HepG2 (cell line): ENCODE measurements around the gene STC2. TPM values are rescaled to one million over a fixed set of nuclear protein-coding genes. Genes with fewer than 3 reads are reported as not detected.
A peak's percentile ranks its signal among the peaks of the same experiment; 100 is the strongest.

Experiments
- BRF2 ChIP-seq: sonication (generic); formaldehyde crosslinking; IDR thresholded peaks from 2 replicates; pipeline ENCODE4 v1.8.1; 2022; ENCODE audit warnings: mild to moderate bottlenecking, missing genetic modification reagents
- CERS6 ChIP-seq: sonication (generic); formaldehyde crosslinking; IDR thresholded peaks from 2 replicates; pipeline ENCODE4 v1.5.0; 2020; ENCODE audit warnings: missing genetic modification reagents
- FOXO1 ChIP-seq: sonication (generic); formaldehyde crosslinking; IDR thresholded peaks from 2 replicates; pipeline ENCODE4 v1.4.0; 2020; ENCODE audit warnings: missing genetic modification reagents
- KDM4B ChIP-seq: sonication (generic); formaldehyde crosslinking; IDR thresholded peaks from 2 replicates; pipeline ENCODE4 v1.4.0; 2020; ENCODE audit warnings: missing genetic modification reagents
- NFIC ChIP-seq: IDR thresholded peaks from 2 replicates; pipeline ENCODE4 v1.6.1; 2012; ENCODE audit warnings: mild to moderate bottlenecking, low read length, inconsistent platforms
- ONECUT2 ChIP-seq: sonication (generic); formaldehyde crosslinking; IDR thresholded peaks from 2 replicates; pipeline ENCODE4 v1.4.0; 2020; ENCODE audit warnings: missing genetic modification reagents
- PBX3 ChIP-seq: sonication (generic); formaldehyde crosslinking; IDR thresholded peaks from 2 replicates; pipeline ENCODE4 v1.8.1; 2023; ENCODE audit warnings: missing genetic modification reagents, inconsistent platforms, borderline replicate concordance
- REPIN1 ChIP-seq: sonication (generic); formaldehyde crosslinking; IDR thresholded peaks from 2 replicates; pipeline ENCODE4 v1.8.0; 2022; ENCODE audit warnings: missing genetic modification reagents, low read depth, mild to moderate bottlenecking, borderline replicate concordance
- RORA ChIP-seq: sonication (generic); formaldehyde crosslinking; IDR thresholded peaks from 2 replicates; pipeline ENCODE4 v1.5.0; 2020; ENCODE audit warnings: mild to moderate bottlenecking, missing genetic modification reagents, moderate library complexity
- RXRB ChIP-seq: IDR thresholded peaks from 2 replicates; pipeline ENCODE4 v1.6.1; 2016; ENCODE audit warnings: borderline replicate concordance, missing genetic modification reagents, missing compliant biosample characterization
- STAT5B ChIP-seq: sonication (generic); formaldehyde crosslinking; IDR thresholded peaks from 2 replicates; pipeline ENCODE4 v1.4.0; 2020; ENCODE audit warnings: missing genetic modification reagents
- ZBTB1 ChIP-seq: sonication (generic); formaldehyde crosslinking; IDR thresholded peaks from 2 replicates; pipeline ENCODE4 v1.4.0; 2020; ENCODE audit warnings: missing genetic modification reagents, borderline replicate concordance
- ZBTB2 ChIP-seq: sonication (generic); formaldehyde crosslinking; IDR thresholded peaks from 2 replicates; pipeline ENCODE4 v1.8.0; 2022; ENCODE audit warnings: low read depth, missing genetic modification reagents
- ZNF264 ChIP-seq: sonication (generic); formaldehyde crosslinking; IDR thresholded peaks from 2 replicates; pipeline ENCODE4 v1.4.0; 2020; ENCODE audit warnings: missing genetic modification reagents
- ZNF296 ChIP-seq: sonication (generic); formaldehyde crosslinking; conservative IDR thresholded peaks from 2 replicates; pipeline ENCODE4 v1.5.0; 2020; ENCODE audit warnings: mild to moderate bottlenecking, missing genetic modification reagents
- ZNF362 ChIP-seq: sonication (generic); formaldehyde crosslinking; IDR thresholded peaks from 2 replicates; pipeline ENCODE4 v1.4.0; 2020; ENCODE audit warnings: missing genetic modification reagents, mild to moderate bottlenecking, borderline replicate concordance
- ZNF672 ChIP-seq: sonication (generic); formaldehyde crosslinking; IDR thresholded peaks from 2 replicates; pipeline ENCODE4 v1.8.1; 2022; ENCODE audit warnings: missing genetic modification reagents
- polyA plus RNA-seq, 8 experiments: library from polyadenylated mRNA; depleted of rRNA in 3 of 8; stranded (reverse) in 7 of 8; unstranded in 1 of 8; fragments of >200 nt; fragmentation: Illumina TruSeq in 4 of 8; extraction: Trizol in 4 of 8; gene quantifications; 2 replicates each; pipeline versions ENCODE4 v1.2.1 to v1.2.3, GENCODE V29; 2011 to 2016; ENCODE audit warnings: low read depth in 4 of 8, missing spikeins in 1 of 8, mixed read lengths in 1 of 8; ENCODE audit not compliant: insufficient read depth in 1 of 8
- total RNA-seq, 5 experiments: library from RNA; depleted of rRNA; stranded (reverse); fragments of >200 nt; fragmentation: Illumina TruSeq; extraction: Trizol; gene quantifications; 2 replicates each; pipeline ENCODE4 v1.2.3, GENCODE V29; 2016; ENCODE audit warnings: low read depth in 1 of 5
- TF ChIP-seq, protein P1 (sequence below): sonication (generic); formaldehyde crosslinking; IDR thresholded peaks from 2 replicates; pipeline ENCODE4 v1.4.0; 2020; ENCODE audit warnings: missing genetic modification reagents; ENCODE audit errors: not compliant biosample characterization
- TF ChIP-seq, protein P2 (sequence below): sonication (generic); formaldehyde crosslinking; IDR thresholded peaks from 2 replicates; pipeline ENCODE4 v1.4.0; 2020; ENCODE audit warnings: mild to moderate bottlenecking, missing genetic modification reagents

STC2 gene
- total and polyA plus RNA-seq, 2 of the 13 experiments (the other 11 are each of a cell fraction or from before 2014, with no cell fraction given), result 27.1 to 69.2 TPM

- no peak for TF ChIP-seq PBX3 (CRISPR knock-in tag)
- peak; percentile 45 for TF ChIP-seq RXRB (CRISPR knock-in tag)
- TF ChIP-seq ZNF362, result no peak
- TF ChIP-seq, protein P1, sequence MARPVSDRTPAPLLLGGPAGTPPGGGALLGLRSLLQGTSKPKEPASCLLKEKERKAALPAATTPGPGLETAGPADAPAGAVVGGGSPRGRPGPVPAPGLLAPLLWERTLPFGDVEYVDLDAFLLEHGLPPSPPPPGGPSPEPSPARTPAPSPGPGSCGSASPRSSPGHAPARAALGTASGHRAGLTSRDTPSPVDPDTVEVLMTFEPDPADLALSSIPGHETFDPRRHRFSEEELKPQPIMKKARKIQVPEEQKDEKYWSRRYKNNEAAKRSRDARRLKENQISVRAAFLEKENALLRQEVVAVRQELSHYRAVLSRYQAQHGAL (CRISPR knock-in tag), result no peak
- no peak for TF ChIP-seq CERS6 (CRISPR knock-in tag)
- no peak for TF ChIP-seq NFIC
- TF ChIP-seq, protein P2, sequence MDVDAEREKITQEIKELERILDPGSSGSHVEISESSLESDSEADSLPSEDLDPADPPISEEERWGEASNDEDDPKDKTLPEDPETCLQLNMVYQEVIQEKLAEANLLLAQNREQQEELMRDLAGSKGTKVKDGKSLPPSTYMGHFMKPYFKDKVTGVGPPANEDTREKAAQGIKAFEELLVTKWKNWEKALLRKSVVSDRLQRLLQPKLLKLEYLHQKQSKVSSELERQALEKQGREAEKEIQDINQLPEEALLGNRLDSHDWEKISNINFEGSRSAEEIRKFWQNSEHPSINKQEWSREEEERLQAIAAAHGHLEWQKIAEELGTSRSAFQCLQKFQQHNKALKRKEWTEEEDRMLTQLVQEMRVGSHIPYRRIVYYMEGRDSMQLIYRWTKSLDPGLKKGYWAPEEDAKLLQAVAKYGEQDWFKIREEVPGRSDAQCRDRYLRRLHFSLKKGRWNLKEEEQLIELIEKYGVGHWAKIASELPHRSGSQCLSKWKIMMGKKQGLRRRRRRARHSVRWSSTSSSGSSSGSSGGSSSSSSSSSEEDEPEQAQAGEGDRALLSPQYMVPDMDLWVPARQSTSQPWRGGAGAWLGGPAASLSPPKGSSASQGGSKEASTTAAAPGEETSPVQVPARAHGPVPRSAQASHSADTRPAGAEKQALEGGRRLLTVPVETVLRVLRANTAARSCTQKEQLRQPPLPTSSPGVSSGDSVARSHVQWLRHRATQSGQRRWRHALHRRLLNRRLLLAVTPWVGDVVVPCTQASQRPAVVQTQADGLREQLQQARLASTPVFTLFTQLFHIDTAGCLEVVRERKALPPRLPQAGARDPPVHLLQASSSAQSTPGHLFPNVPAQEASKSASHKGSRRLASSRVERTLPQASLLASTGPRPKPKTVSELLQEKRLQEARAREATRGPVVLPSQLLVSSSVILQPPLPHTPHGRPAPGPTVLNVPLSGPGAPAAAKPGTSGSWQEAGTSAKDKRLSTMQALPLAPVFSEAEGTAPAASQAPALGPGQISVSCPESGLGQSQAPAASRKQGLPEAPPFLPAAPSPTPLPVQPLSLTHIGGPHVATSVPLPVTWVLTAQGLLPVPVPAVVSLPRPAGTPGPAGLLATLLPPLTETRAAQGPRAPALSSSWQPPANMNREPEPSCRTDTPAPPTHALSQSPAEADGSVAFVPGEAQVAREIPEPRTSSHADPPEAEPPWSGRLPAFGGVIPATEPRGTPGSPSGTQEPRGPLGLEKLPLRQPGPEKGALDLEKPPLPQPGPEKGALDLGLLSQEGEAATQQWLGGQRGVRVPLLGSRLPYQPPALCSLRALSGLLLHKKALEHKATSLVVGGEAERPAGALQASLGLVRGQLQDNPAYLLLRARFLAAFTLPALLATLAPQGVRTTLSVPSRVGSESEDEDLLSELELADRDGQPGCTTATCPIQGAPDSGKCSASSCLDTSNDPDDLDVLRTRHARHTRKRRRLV (CRISPR knock-in tag), result no peak
- no peak for TF ChIP-seq ZBTB1
- 0 out of 2 replicates have a peak, but pooled peaks have one; percentile 7 for TF ChIP-seq KDM4B
- TF ChIP-seq ZNF672 (CRISPR knock-in tag), result no peak
- TF ChIP-seq ZNF296 (CRISPR knock-in tag), result no peak
- no peak for TF ChIP-seq ZNF264 (CRISPR knock-in tag)
- TF ChIP-seq ZBTB2, result no peak
- no peak for TF ChIP-seq RORA (CRISPR knock-in tag)
- TF ChIP-seq ONECUT2, result no peak
- TF ChIP-seq BRF2 (CRISPR knock-in tag), result no peak
- TF ChIP-seq STAT5B, result no peak
- no peak for TF ChIP-seq REPIN1 (CRISPR knock-in tag)
- TF ChIP-seq FOXO1 (CRISPR knock-in tag), result peak; percentile 25; the same call in 1 of the 2 replicates
Measured at GRCh38 chr5:173304591-173304988, 23.6 kb downstream of the STC2 start (continued).
